ENCODE data around the gene SLC25A30.

GRCh38 chr13:45437947-45438346 lies 19.8 kb upstream of the SLC25A30 start:
- TF ChIP-seq CTCF (IDR thresholded peaks at IDR 0.05) (no peak), POLR2A (IDR thresholded peaks at IDR 0.05) (no peak)

Data from heart left ventricle (tissue), 13 donors.